HG03097 (cell line): ENCODE measurements around the gene ATXN1.

Experiments
- ATAC-seq: cut with Tn5 transposase; IDR thresholded peaks from one replicate; pipeline ENCODE4 v1.9.1; 2021; ENCODE audit not compliant: unreplicated experiment, low FRiP score

The ATXN1 gene

GRCh38 chr6:16358531-16359138 is 402.6 kb downstream of the ATXN1 start:
- ATAC-seq = no peak

- ATAC-seq = no peak
Measured at GRCh38 chr6:16355699-16356446, 405.4 kb downstream of the ATXN1 start.

- no peak for ATAC-seq
Measured at GRCh38 chr6:16355238-16355637, 406.0 kb downstream of the ATXN1 start.

- ATAC-seq = no peak
Measured at GRCh38 chr6:16354692-16355091, 406.6 kb downstream of the ATXN1 start.

GRCh38 chr6:16352821-16353438 is 408.3 kb downstream of the ATXN1 start:
- ATAC-seq = no peak

GRCh38 chr6:16352258-16352635 is 409.0 kb downstream of the ATXN1 start:
- no peak for ATAC-seq

GRCh38 chr6:16349544-16349943 is 411.7 kb downstream of the ATXN1 start:
- ATAC-seq = no peak

GRCh38 chr6:16346831-16347230 is 414.4 kb downstream of the ATXN1 start:
- ATAC-seq = no peak

GRCh38 chr6:16345449-16346330 is 415.6 kb downstream of the ATXN1 start:
- no peak for ATAC-seq

- no peak for ATAC-seq
Measured at GRCh38 chr6:16344756-16345155, 416.5 kb downstream of the ATXN1 start.

GRCh38 chr6:16343593-16343992 is 417.7 kb downstream of the ATXN1 start:
- no peak for ATAC-seq

- no peak for ATAC-seq
Measured at GRCh38 chr6:16339265-16339587, 422.0 kb downstream of the ATXN1 start.

- ATAC-seq = no peak
Measured at GRCh38 chr6:16338577-16339264, 422.5 kb downstream of the ATXN1 start.

GRCh38 chr6:16337295-16337975 is 423.8 kb downstream of the ATXN1 start:
- ATAC-seq = no peak

- no peak for ATAC-seq
Measured at GRCh38 chr6:16336911-16337294, 424.4 kb downstream of the ATXN1 start.

- ATAC-seq = no peak
Measured at GRCh38 chr6:16336056-16336818, 425.0 kb downstream of the ATXN1 start.

- ATAC-seq = no peak
Measured at GRCh38 chr6:16335176-16335575, 426.1 kb downstream of the ATXN1 start.

- ATAC-seq = no peak
Measured at GRCh38 chr6:16334671-16335070, 426.6 kb downstream of the ATXN1 start.

- ATAC-seq = no peak
Measured at GRCh38 chr6:16333580-16333979, 427.7 kb downstream of the ATXN1 start.
